Right lobe of liver (tissue), 6 donors: ENCODE results near the gene DHDDS. TPM values are rescaled to one million over a fixed set of nuclear protein-coding genes. Genes with fewer than 3 reads are reported as not detected.
A peak's percentile ranks its signal among the peaks of the same experiment; 100 is the strongest.

Experiments used
- ATAC-seq, 4 donors: fragments of 200-7000 bp; cut with Tn5 transposase; one replicate each; pipeline ENCODE4 v1.9.1; 2020; ENCODE audit warnings: mild to moderate bottlenecking in 4 of 4, moderate library complexity in 4 of 4
- DNase-seq, 3 donors: peaks; one replicate each; pipeline ENCODE4 v3.0.0-alpha.2; 2020
- H3K27ac ChIP-seq, 3 donors: fragments of 200-600 bp; one replicate each; pipeline ENCODE4 v1.8.0; 2022
- H3K27me3 ChIP-seq, 2 donors: fragments of 200-600 bp; one replicate each; pipeline ENCODE4 v1.8.0; 2022
- H3K36me3 ChIP-seq, 4 donors: fragments of 200-600 bp; sonication (generic) in 1 of 4; one replicate each; pipeline versions ENCODE4 v1.5.1 to v1.8.0; 2017 to 2022; ENCODE audit warnings: control low read depth in 1 of 4
- H3K4me1 ChIP-seq, 4 donors: fragments of 200-600 bp; sonication (generic) in 1 of 4; one replicate each; pipeline versions ENCODE4 v1.5.1 to v1.8.0; 2017 to 2022; ENCODE audit warnings: control low read depth in 1 of 4
- H3K4me3 ChIP-seq, 3 donors: fragments of 200-600 bp; one replicate each; pipeline ENCODE4 v1.8.0; 2022
- H3K9me3 ChIP-seq, 4 donors: fragments of 200-600 bp; sonication (generic) in 1 of 4; one replicate each; pipeline versions ENCODE4 v1.5.1 to v1.8.0; 2017 to 2022; ENCODE audit warnings: control low read depth in 1 of 4
- CTCF ChIP-seq, 4 donors: fragments of 200-600 bp in 3 of 4; fragments of 450-650 bp in 1 of 4; IDR thresholded peaks; one replicate each; pipeline versions ENCODE4 v1.5.1 to v1.8.0; 2016 to 2022; ENCODE audit warnings: antibody characterized with exemption in 4 of 4, mild to moderate bottlenecking in 2 of 4
- POLR2A ChIP-seq: fragments of 450-650 bp; IDR thresholded peaks from one replicate; pipeline ENCODE4 v1.6.1; 2017; ENCODE audit warnings: antibody characterized with exemption, mild to moderate bottlenecking
- WGBS: methylation state at CpG from one replicate; pipeline ENCODE4 v1.1.6; 2018; ENCODE audit warnings: low coverage, low lambda C conversion rate; ENCODE audit not compliant: insufficient coverage; ENCODE audit errors: missing lambda C conversion rate; 5-methylcytosine and 5-hydroxymethylcytosine counted together
- intact Hi-C, 2 donors: fragments of 100-400 bp; cut with DNase I; formaldehyde crosslinking; loops; one replicate each; pipeline versions ENCODE4 v1.11.2 to v1.14.1; 2022
- total RNA-seq, 6 experiments: library from RNA; depleted of rRNA in 2 of 6; stranded (reverse); fragments of >200 nt in 2 of 6; fragmentation: NEBNext Ultra II Directional in 3 of 6; extraction: Animal tissue kit (Norgen Biotek cat#: 25700) in 3 of 6; gene quantifications; one replicate each; pipeline versions ENCODE4 v1.1.0 to v1.2.4, GENCODE V29; 2016 to 2023
- donor health status: DM: no; HTN: yes; CAD: no.
- donor health status: DM: no; HTN: no; CAD: no.
- donor health status: DM: no; HTN: no; CAD: no.
- donor health status: DM: no; HTN: yes; CAD: no.
- donor health status: DM: no; HTN: yes; CAD: no.

Gene DHDDS
- total RNA-seq, 6 experiments from 2014 or later, result 20.0 to 48.6 (median 24.9) TPM

- intact Hi-C loops, result no loop called here
- Histone ChIP-seq H3K9me3 (no peaks in the 10 kb centered on the region), H3K4me1 (no peaks in the 10 kb centered on the region), H3K27ac (no peak overlapping the region), H3K4me3 (no peak overlapping the region), H3K36me3 (no peaks in the 10 kb centered on the region), H3K27me3 (no peaks in the 10 kb centered on the region)
- TF ChIP-seq POLR2A (no peak), CTCF (IDR thresholded peaks at IDR 0.05) (no peak)
- no peak for DNase-seq
- ATAC-seq, result no peak
- WGBS, result 12% methylated on average over 4 of the region's 4 CpGs
Measured at GRCh38 chr1:26403656-26404055, 28.5 kb upstream of the DHDDS start.

- H3K4me3 ChIP-seq, result no peak overlapping the region
- no peaks in the 10 kb centered on the region for H3K36me3 ChIP-seq
- intact Hi-C loops, result no loop called here
- ATAC-seq (no peak), DNase-seq (no peak)
- no peak overlapping the region for H3K27ac ChIP-seq
- H3K4me1 ChIP-seq, result no peaks in the 10 kb centered on the region
- TF ChIP-seq CTCF (IDR thresholded peaks at IDR 0.05), result no peak
- TF ChIP-seq POLR2A, result no peak
- WGBS, result 68% methylated on average over 2 of the region's 2 CpGs
- no peaks in the 10 kb centered on the region for H3K9me3 ChIP-seq
- peaks cover 0 to 5% of the 10 kb centered on the region in 2 donors for H3K27me3 ChIP-seq
Measured at GRCh38 chr1:26404641-26405040, 27.5 kb upstream of the DHDDS start.

GRCh38 chr1:26405281-26405915 is 26.7 kb upstream of the DHDDS start:
- WGBS, result 73% methylated on average over 3 of the region's 7 CpGs
- Histone ChIP-seq H3K4me3 (no peak overlapping the region), H3K4me1 (no peaks in the 10 kb centered on the region), H3K27ac (no peak overlapping the region), H3K9me3 (no peaks in the 10 kb centered on the region), H3K27me3 (peaks cover 0 to 7% of the 10 kb centered on the region in 2 donors), H3K36me3 (no peaks in the 10 kb centered on the region)
- DNase-seq (no peak), ATAC-seq (no peak)
- no peak for TF ChIP-seq CTCF (IDR thresholded peaks at IDR 0.05)
- intact Hi-C loops, result no loop called here

GRCh38 chr1:26408604-26409003 is 23.5 kb upstream of the DHDDS start:
- peak; percentile 63 to 70 (median 69) for DNase-seq
- whole genome bisulfite sequencing, result 4% methylated on average over 11 of the region's 12 CpGs
- no peak overlapping the region for H3K4me3 ChIP-seq
- no peaks in the 10 kb centered on the region for H3K9me3 ChIP-seq
- no peaks in the 10 kb centered on the region for H3K4me1 ChIP-seq
- no peak overlapping the region for H3K27ac ChIP-seq
- peaks cover 0 to 22% of the 10 kb centered on the region in 2 donors for H3K27me3 ChIP-seq
- intact Hi-C loops, result no loop called here
- TF ChIP-seq POLR2A (no peak), CTCF (IDR thresholded peaks at IDR 0.05) (no peak)
- peak; percentile 76 to 91 (median 88) for ATAC-seq
- H3K36me3 ChIP-seq, result no peaks in the 10 kb centered on the region
